WTC11 (cell line): ENCODE results near the gene ZBTB37.

Experiments
- ATF2 ChIP-seq: sonication (generic); formaldehyde crosslinking; IDR thresholded peaks from 2 replicates; pipeline ENCODE4 v1.8.1; 2022; ENCODE audit warnings: low read depth, missing genetic modification reagents, borderline replicate concordance
- FOXJ3 ChIP-seq: sonication (generic); formaldehyde crosslinking; IDR thresholded peaks from 2 replicates; pipeline ENCODE4 v1.9.0; 2021; ENCODE audit warnings: missing genetic modification reagents, mild to moderate bottlenecking, borderline replicate concordance
- MXD4 ChIP-seq: fragments of 250-450 bp; sonication (Bioruptor Pico); IDR thresholded peaks from 2 replicates; pipeline ENCODE4 v1.8.0; 2021; ENCODE audit warnings: mild to moderate bottlenecking, moderate library complexity, borderline replicate concordance
- SP1 ChIP-seq: sonication (generic); formaldehyde crosslinking; conservative IDR thresholded peaks from 2 replicates; pipeline ENCODE4 v1.8.1; 2022; ENCODE audit warnings: missing genetic modification reagents
- STAT6 ChIP-seq: sonication (generic); formaldehyde crosslinking; conservative IDR thresholded peaks from 2 replicates; pipeline ENCODE4 v1.8.1; 2023; ENCODE audit warnings: mild to moderate bottlenecking, low read depth, missing genetic modification reagents, moderate library complexity
- TCF7 ChIP-seq: sonication (generic); formaldehyde crosslinking; IDR thresholded peaks from 2 replicates; pipeline ENCODE4 v1.8.0; 2022; ENCODE audit warnings: mild to moderate bottlenecking, low read depth, missing genetic modification reagents, moderate library complexity
- ZBTB21 ChIP-seq: sonication (generic); formaldehyde crosslinking; IDR thresholded peaks from 2 replicates; pipeline ENCODE4 v1.8.1; 2023; ENCODE audit warnings: mild to moderate bottlenecking, missing genetic modification reagents, borderline replicate concordance
- TF ChIP-seq, protein P1 (sequence below): fragments of 200-600 bp; IDR thresholded peaks from 2 replicates; pipeline ENCODE4 v1.8.0; 2022; ENCODE audit warnings: antibody characterized with exemption
- TF ChIP-seq, protein P2 (sequence below): sonication (generic); formaldehyde crosslinking; IDR thresholded peaks from 2 replicates; pipeline ENCODE4 v1.8.1; 2023; ENCODE audit warnings: mild to moderate bottlenecking, missing genetic modification reagents, moderate library complexity
- TF ChIP-seq, protein P3 (sequence below): sonication (generic); formaldehyde crosslinking; IDR thresholded peaks from 2 replicates; pipeline ENCODE4 v1.8.0; 2022; ENCODE audit warnings: mild to moderate bottlenecking, missing genetic modification reagents

DNA sequence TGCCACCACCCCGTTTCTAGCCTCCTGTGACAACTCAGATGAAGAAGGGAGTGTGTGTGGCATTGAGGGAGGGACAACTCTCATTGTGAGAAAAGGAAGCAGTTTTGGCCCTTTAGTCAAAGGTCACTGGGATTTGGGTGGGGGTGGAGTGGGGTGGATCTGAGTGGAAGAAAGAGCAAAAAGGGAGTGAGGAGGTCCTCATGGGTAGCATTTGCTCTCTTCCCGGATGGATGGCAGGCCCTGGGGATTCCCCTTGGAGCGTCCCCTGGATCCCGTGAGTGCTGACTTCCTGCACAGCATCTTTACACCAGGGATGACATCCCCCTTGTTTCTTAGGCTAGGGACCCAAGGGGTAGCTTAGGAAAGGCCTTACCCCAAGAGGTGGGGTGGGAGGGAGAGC lies 48.5 kb downstream of the ZBTB37 start:
- TF ChIP-seq ZBTB21 (CRISPR knock-in tag) (no peak), MXD4 (CRISPR knock-in tag) (no peak), FOXJ3 (no peak), ATF2 (CRISPR knock-in tag) (no peak), SP1 (no peak), STAT6 (CRISPR knock-in tag) (no peak), TCF7 (CRISPR knock-in tag) (no peak)
- TF ChIP-seq, protein P1, sequence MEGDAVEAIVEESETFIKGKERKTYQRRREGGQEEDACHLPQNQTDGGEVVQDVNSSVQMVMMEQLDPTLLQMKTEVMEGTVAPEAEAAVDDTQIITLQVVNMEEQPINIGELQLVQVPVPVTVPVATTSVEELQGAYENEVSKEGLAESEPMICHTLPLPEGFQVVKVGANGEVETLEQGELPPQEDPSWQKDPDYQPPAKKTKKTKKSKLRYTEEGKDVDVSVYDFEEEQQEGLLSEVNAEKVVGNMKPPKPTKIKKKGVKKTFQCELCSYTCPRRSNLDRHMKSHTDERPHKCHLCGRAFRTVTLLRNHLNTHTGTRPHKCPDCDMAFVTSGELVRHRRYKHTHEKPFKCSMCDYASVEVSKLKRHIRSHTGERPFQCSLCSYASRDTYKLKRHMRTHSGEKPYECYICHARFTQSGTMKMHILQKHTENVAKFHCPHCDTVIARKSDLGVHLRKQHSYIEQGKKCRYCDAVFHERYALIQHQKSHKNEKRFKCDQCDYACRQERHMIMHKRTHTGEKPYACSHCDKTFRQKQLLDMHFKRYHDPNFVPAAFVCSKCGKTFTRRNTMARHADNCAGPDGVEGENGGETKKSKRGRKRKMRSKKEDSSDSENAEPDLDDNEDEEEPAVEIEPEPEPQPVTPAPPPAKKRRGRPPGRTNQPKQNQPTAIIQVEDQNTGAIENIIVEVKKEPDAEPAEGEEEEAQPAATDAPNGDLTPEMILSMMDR, result no peak
- TF ChIP-seq, protein P2, sequence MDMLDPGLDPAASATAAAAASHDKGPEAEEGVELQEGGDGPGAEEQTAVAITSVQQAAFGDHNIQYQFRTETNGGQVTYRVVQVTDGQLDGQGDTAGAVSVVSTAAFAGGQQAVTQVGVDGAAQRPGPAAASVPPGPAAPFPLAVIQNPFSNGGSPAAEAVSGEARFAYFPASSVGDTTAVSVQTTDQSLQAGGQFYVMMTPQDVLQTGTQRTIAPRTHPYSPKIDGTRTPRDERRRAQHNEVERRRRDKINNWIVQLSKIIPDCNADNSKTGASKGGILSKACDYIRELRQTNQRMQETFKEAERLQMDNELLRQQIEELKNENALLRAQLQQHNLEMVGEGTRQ (CRISPR knock-in tag), result no peak
- TF ChIP-seq, protein P3, sequence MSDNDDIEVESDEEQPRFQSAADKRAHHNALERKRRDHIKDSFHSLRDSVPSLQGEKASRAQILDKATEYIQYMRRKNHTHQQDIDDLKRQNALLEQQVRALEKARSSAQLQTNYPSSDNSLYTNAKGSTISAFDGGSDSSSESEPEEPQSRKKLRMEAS (CRISPR knock-in tag), result no peak
